GM23338 (cell line): ENCODE measurements around the gene SYNE2. TPM values are rescaled to one million over a fixed set of nuclear protein-coding genes. Genes with fewer than 3 reads are reported as not detected.

ENCODE experiments used
- ATAC-seq: fragments of 200-7000 bp; cut with Tn5 transposase; 3 replicates; pipeline ENCODE4 v1.9.1; 2020
- DNase-seq: peaks from one replicate; pipeline ENCODE4 v3.0.0-alpha.2; 2015; ENCODE audit warnings: low spot score
- H2AFZ ChIP-seq: fragments of 200-600 bp; sonication (generic); 2 replicates; pipeline ENCODE4 v1.8.0; 2016; ENCODE audit warnings: antibody characterized with exemption, mild to moderate bottlenecking, moderate library complexity
- H3F3A ChIP-seq: fragments of 200-600 bp; sonication (generic); replicated peaks from 2 replicates; pipeline ENCODE4 v1.8.0; 2017; ENCODE audit warnings: antibody characterized with exemption, mixed run types, low read depth
- H3K27ac ChIP-seq: fragments of 200-600 bp; sonication (generic); 2 replicates; pipeline ENCODE4 v1.6.1; 2016; ENCODE audit warnings: low read depth
- H3K27me3 ChIP-seq: fragments of 200-600 bp; sonication (generic); 2 replicates; pipeline ENCODE4 v1.8.0; 2016; ENCODE audit warnings: mild to moderate bottlenecking, mixed run types, moderate library complexity; ENCODE audit not compliant: insufficient read depth
- H3K36me3 ChIP-seq: fragments of 200-600 bp; sonication (generic); 2 replicates; pipeline ENCODE4 v1.8.0; 2016; ENCODE audit warnings: mild to moderate bottlenecking; ENCODE audit not compliant: insufficient read depth
- H3K4me1 ChIP-seq: fragments of 200-600 bp; sonication (generic); 2 replicates; pipeline ENCODE4 v1.8.0; 2016; ENCODE audit warnings: mild to moderate bottlenecking, moderate library complexity; ENCODE audit not compliant: insufficient read depth
- H3K4me2 ChIP-seq: fragments of 200-600 bp; sonication (generic); 2 replicates; pipeline ENCODE4 v1.7.1; 2017; ENCODE audit warnings: mixed run types
- H3K4me3 ChIP-seq: fragments of 200-600 bp; sonication (generic); 2 replicates; pipeline ENCODE4 v1.6.1; 2016; ENCODE audit warnings: mixed run types
- H3K79me2 ChIP-seq: fragments of 200-600 bp; sonication (generic); replicated peaks from 2 replicates; pipeline ENCODE4 v1.8.0; 2017; ENCODE audit warnings: mild to moderate bottlenecking; ENCODE audit not compliant: insufficient read depth
- H3K9me2 ChIP-seq: fragments of 200-600 bp; sonication (generic); 2 replicates; pipeline ENCODE4 v1.8.0; 2017; ENCODE audit not compliant: insufficient read depth
- H4K20me1 ChIP-seq: fragments of 200-600 bp; sonication (generic); replicated peaks from 2 replicates; pipeline ENCODE4 v1.8.0; 2017; ENCODE audit warnings: mild to moderate bottlenecking; ENCODE audit not compliant: insufficient read depth
- H3K27ac Mint-ChIP-seq: 2 replicates; pipeline ENCODE4 v1.8.0; 2020; ENCODE audit warnings: inconsistent platforms, mild to moderate bottlenecking, moderate library complexity, mixed read lengths
- H3K27me3 Mint-ChIP-seq: 3 replicates; pipeline ENCODE4 v1.8.0; 2022; ENCODE audit warnings: low read depth, mild to moderate bottlenecking, moderate library complexity, mixed read lengths, inconsistent platforms; ENCODE audit not compliant: insufficient read depth, poor library complexity
- H3K36me3 Mint-ChIP-seq: 3 replicates; pipeline ENCODE4 v1.8.0; 2021; ENCODE audit warnings: low read depth, mild to moderate bottlenecking, inconsistent platforms, moderate library complexity, mixed read lengths
- H3K4me1 Mint-ChIP-seq: 3 replicates; pipeline ENCODE4 v1.8.0; 2020; ENCODE audit warnings: mild to moderate bottlenecking, inconsistent platforms, mixed read lengths
- H3K4me3 Mint-ChIP-seq: 3 replicates; pipeline ENCODE4 v1.8.0; 2021; ENCODE audit warnings: moderate library complexity, mild to moderate bottlenecking, inconsistent platforms, mixed read lengths
- H3K9me3 Mint-ChIP-seq: 3 replicates; pipeline ENCODE4 v1.8.0; 2020; ENCODE audit warnings: moderate library complexity, mild to moderate bottlenecking, inconsistent platforms, mixed read lengths
- CREB1 ChIP-seq: fragments of 250-450 bp; sonication (Bioruptor Pico); IDR thresholded peaks from 2 replicates; pipeline ENCODE4 v1.5.0; 2020; ENCODE audit warnings: low read depth, mild to moderate bottlenecking, moderate library complexity
- ETS1 ChIP-seq: IDR thresholded peaks from 2 replicates; pipeline ENCODE4 v1.6.1; 2016; ENCODE audit warnings: antibody characterized with exemption
- EZH2phosphoT487 ChIP-seq: fragments of 200-600 bp; sonication (generic); IDR thresholded peaks from one replicate; pipeline ENCODE4 v1.8.1; 2018; ENCODE audit warnings: antibody characterized with exemption; ENCODE audit not compliant: unreplicated experiment
- JUNB ChIP-seq: IDR thresholded peaks from one replicate; pipeline ENCODE4 v1.6.1; 2016; ENCODE audit warnings: antibody characterized with exemption; ENCODE audit not compliant: unreplicated experiment
- NANOG ChIP-seq: IDR thresholded peaks from 2 replicates; pipeline ENCODE4 v1.6.1; 2016; ENCODE audit warnings: antibody characterized with exemption, borderline replicate concordance
- STAT1 ChIP-seq: IDR thresholded peaks from one replicate; pipeline ENCODE4 v1.6.1; 2016; ENCODE audit warnings: antibody characterized with exemption; ENCODE audit not compliant: unreplicated experiment
- ZNF114 ChIP-seq: fragments of 250-450 bp; sonication (Bioruptor Pico); IDR thresholded peaks from 2 replicates; pipeline ENCODE4 v1.5.0; 2020; ENCODE audit warnings: mild to moderate bottlenecking, moderate library complexity
- ZNF331 ChIP-seq: fragments of 250-450 bp; sonication (Bioruptor Pico); IDR thresholded peaks from 2 replicates; pipeline ENCODE4 v1.5.0; 2020; ENCODE audit warnings: low read depth, mild to moderate bottlenecking, moderate library complexity
- ZNF462 ChIP-seq: fragments of 250-450 bp; sonication (Bioruptor Pico); IDR thresholded peaks from 2 replicates; pipeline ENCODE4 v1.5.0; 2020; ENCODE audit warnings: mild to moderate bottlenecking, moderate library complexity
- polyA plus RNA-seq: library from polyadenylated mRNA; unstranded; fragments of >200 nt; fragmentation: Nextera tagmentation; extraction: Ambion mirVana; gene quantifications from 2 replicates; pipeline ENCODE4 v1.2.1, GENCODE V29; 2016
- total RNA-seq: library from RNA; depleted of rRNA; stranded (reverse); fragments of >200 nt; shearing (Covaris generic); gene quantifications from 2 replicates; pipeline ENCODE4 v1.2.3, GENCODE V29; 2014

SYNE2 gene
- total and polyA plus RNA-seq, 2 experiments from 2014 or later = 34.3 to 86.5 TPM

GRCh38 chr14:63895510-63895909 lies 42.7 kb downstream of the SYNE2 start:
- Mint-ChIP-seq H3K36me3 (peaks cover 4% of the 10 kb centered on the region; the same call in 1 of the 3 replicates), H3K27me3 (peaks cover 1% of the 10 kb centered on the region), H3K4me3 (no peak overlapping the region), H3K9me3 (no peaks in the 10 kb centered on the region), H3K4me1 (peaks cover 39% of the 10 kb centered on the region), H3K27ac (no peak overlapping the region)
- Histone ChIP-seq H3K4me1 (peaks cover 20% of the 10 kb centered on the region), H3K36me3 (no peaks in the 10 kb centered on the region), H3F3A (0 out of 2 replicates have a peak, but pooled peaks cover 2% of the 10 kb centered on the region), H3K27me3 (no peaks in the 10 kb centered on the region), H3K4me2 (no peak overlapping the region), H3K79me2 (peaks cover 41% of the 10 kb centered on the region), H3K9me2 (no peaks in the 10 kb centered on the region), H3K27ac (no peak overlapping the region), H4K20me1 (no peaks in the 10 kb centered on the region), H3K4me3 (no peak overlapping the region), H2AFZ (no peak overlapping the region)
- ATAC-seq (no peak), DNase-seq (no peak)
- TF ChIP-seq CREB1 (CRISPR knock-in tag) (no peak), EZH2phosphoT487 (no peak), ZNF462 (CRISPR knock-in tag) (no peak), NANOG (no peak), JUNB (no peak), ETS1 (no peak), ZNF331 (CRISPR knock-in tag) (no peak), STAT1 (no peak), ZNF114 (no peak)
